HG02973 (cell line): ENCODE results near the gene BIRC5.

ENCODE experiments used
- ATAC-seq: cut with Tn5 transposase; IDR thresholded peaks from one replicate; pipeline ENCODE4 v1.9.1; 2021; ENCODE audit warnings: moderate library complexity; ENCODE audit not compliant: unreplicated experiment

The BIRC5 gene

GRCh38 chr17:78255029-78255656 lies 41.1 kb downstream of the BIRC5 start:
- no peak for ATAC-seq

GRCh38 chr17:78255953-78256706 lies 42.1 kb downstream of the BIRC5 start:
- ATAC-seq = no peak

- ATAC-seq = no peak
Measured at GRCh38 chr17:78256707-78257591, 42.9 kb downstream of the BIRC5 start.

GRCh38 chr17:78257810-78258322 lies 43.8 kb downstream of the BIRC5 start:
- ATAC-seq = no peak

GRCh38 chr17:78258323-78259191 lies 44.5 kb downstream of the BIRC5 start:
- no peak for ATAC-seq

- ATAC-seq = no peak
Measured at GRCh38 chr17:78259192-78259554, 45.1 kb downstream of the BIRC5 start.

GRCh38 chr17:78263063-78263735 lies 49.1 kb downstream of the BIRC5 start:
- ATAC-seq = no peak

GRCh38 chr17:78263736-78264340 lies 49.8 kb downstream of the BIRC5 start:
- ATAC-seq = no peak

- no peak for ATAC-seq
Measured at GRCh38 chr17:78264590-78264989, 50.5 kb downstream of the BIRC5 start.

- no peak for ATAC-seq
Measured at GRCh38 chr17:78265121-78265520, 51.1 kb downstream of the BIRC5 start.

GRCh38 chr17:78266231-78266631 lies 52.2 kb downstream of the BIRC5 start:
- no peak for ATAC-seq

GRCh38 chr17:78266771-78267170 lies 52.7 kb downstream of the BIRC5 start:
- no peak for ATAC-seq

GRCh38 chr17:78267253-78268073 lies 53.4 kb downstream of the BIRC5 start:
- ATAC-seq = no peak

GRCh38 chr17:78268191-78268874 lies 54.3 kb downstream of the BIRC5 start:
- ATAC-seq = no peak

GRCh38 chr17:78268951-78269905 lies 55.2 kb downstream of the BIRC5 start:
- no peak for ATAC-seq

GRCh38 chr17:78269955-78270381 lies 55.9 kb downstream of the BIRC5 start:
- no peak for ATAC-seq
